ENCODE data around the gene PLEKHA1.

Gene PLEKHA1

GRCh38 chr10:122480146-122480833, 105.8 kb downstream of the PLEKHA1 start:
- no peak for DNase-seq (ENCODE audit: low read depth in 2 of 2)

GRCh38 chr10:122481296-122482056, 107.0 kb downstream of the PLEKHA1 start:
- DNase-seq (ENCODE audit: low read depth in 2 of 2), result no peak
